NCI-H82 (cell line): ENCODE data around the gene HACD2.

Experiments
- DNase-seq: peaks from one replicate; lab custom pipeline; 2025; lab: John Stamatoyannopoulos, UW

Gene HACD2

GRCh38 chr3:123481722-123482457 lies 103.0 kb downstream of the HACD2 start:
- DNase-seq: no peak

DNA sequence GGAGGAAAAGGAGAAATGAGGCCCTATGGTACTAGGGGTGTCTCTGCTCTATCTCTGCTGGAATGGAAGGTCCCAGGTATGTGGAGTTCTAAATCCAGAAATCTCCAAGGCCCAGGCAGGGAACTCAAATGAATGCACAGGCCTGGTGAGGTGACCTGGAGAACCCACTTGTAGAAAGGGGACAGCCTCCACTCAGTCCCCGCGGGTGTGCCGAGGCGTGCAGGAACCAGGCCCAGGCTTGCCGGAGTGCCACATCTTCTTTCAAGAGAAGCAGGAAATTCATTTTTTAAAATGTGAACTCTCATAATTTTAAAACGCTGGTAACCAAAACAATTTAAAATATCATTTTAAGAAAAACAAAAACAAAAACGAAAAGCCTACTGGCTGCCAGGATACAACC lies 103.8 kb downstream of the HACD2 start:
- no peak for DNase-seq

DNA sequence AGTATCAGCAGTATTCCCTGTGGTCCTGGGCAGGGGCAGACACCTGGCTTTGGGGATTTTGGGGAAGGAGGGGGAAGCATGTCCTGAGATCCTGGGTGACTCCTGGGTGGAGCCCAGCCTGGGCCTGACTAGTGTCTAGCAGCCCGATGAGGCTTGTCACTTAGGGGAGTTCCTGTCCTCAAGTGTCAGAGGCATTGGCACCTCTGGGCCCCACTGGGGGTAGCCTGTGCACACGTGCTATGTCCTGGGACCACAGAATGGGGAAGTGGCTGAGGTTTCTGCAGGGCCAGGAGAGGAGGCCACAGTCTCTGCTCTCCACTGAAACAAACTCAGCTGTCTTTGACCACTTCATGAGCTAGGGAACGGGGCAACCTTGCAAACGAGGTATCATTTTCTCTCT lies 104.4 kb downstream of the HACD2 start:
- no peak for DNase-seq

- no peak for DNase-seq
Observed at GRCh38 chr3:123479891-123480290, 105.0 kb downstream of the HACD2 start.

DNA sequence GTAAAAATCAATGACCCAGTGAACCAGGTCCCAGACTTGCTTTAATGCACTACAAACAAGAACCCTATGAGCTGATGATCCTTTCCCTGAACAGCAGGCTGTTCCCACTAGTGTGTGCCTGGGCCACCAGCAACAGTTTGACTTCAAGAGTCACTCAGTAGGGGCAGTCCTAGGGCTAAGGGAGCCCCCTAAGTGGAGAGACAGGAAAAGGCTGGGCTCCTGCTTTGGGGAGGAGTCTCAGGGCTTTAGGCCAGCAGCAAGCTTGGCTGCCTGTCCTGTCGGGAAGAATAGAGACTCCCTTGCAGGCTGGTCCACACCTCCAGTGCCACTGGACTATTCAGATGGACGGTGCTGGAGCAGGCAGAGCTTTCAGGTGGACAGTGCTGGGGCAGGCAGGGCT lies 106.5 kb downstream of the HACD2 start:
- no peak for DNase-seq

GRCh38 chr3:123476967-123477750 lies 107.7 kb downstream of the HACD2 start:
- no peak for DNase-seq

DNA sequence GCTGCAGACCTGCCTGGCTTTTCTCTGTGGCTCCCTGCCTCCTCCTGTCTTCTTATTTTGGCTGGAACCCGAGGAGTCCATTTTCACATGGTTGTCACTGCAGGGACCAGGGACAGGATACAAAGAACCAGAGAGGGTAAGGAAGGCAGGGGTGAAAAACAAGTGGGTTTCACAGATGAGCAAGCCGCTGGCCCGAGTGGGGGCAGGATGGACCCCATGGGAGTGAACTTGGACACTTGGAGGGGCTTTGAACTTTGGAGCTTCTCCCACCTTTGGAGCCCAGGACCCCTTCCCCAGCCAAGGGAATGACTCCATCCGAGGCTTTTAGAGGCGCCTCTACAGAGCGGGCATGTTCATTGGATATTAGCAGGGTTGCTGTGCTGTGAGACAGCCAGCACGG lies 109.1 kb downstream of the HACD2 start:
- DNase-seq: no peak

- no peak for DNase-seq
Observed at GRCh38 chr3:123471106-123471505, 113.7 kb downstream of the HACD2 start.

DNA sequence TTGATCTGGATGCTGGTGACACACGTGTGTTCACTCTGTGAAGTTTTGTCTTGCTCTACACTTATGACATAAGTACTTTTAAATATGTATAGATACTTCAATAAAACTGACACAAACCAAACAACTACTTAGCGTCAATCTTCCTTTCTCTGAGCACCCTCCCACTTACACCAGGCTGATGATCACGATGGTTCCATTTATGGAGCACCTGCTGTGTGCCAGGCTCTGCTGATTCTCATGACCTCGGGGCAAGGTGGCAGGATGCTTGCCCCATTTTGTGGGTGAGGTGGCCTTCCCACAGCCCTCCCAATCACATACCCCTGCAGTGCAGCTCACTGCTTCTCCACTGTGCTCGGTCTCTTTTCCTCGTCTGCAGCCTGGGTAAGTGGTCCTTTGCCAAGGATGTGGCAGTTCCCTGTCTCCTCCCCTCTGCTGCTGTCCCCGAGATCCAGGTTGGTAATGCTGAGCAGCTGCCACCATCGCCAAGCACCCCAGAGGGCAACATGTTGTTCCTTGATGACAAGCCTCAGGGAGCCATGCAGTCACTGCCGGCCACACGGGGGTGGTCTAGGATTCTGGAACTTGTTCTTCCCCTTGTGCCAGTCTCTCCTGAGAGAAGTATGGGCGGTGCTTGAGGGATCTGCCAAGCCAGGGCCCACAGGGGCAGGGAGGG lies 115.4 kb downstream of the HACD2 start:
- no peak for DNase-seq

GRCh38 chr3:123467046-123467445 lies 117.8 kb downstream of the HACD2 start:
- DNase-seq: no peak

GRCh38 chr3:123464211-123464610 lies 120.6 kb downstream of the HACD2 start:
- no peak for DNase-seq

DNA sequence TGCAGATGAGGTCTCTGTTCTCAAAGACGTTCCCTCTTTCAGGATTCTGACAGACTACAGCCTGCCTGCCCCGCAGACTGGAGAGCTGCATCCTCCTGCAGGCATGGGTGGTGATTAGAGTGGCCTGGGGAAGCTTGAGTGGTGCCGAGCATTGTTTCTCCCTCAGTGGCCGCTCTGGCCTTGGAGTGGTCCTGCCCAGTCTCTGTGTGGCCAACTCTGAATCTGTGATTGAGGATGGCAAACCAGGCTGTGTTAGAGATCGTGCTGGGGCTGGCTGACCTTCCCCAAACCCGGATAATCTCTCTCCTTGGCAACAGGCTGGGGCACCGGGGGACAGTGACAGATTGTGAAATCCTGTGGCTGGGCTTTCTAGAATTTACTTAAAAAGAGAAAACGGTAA lies 125.0 kb downstream of the HACD2 start:
- DNase-seq: peak; percentile 65

GRCh38 chr3:123458255-123458654 lies 126.6 kb downstream of the HACD2 start:
- DNase-seq: no peak

DNA sequence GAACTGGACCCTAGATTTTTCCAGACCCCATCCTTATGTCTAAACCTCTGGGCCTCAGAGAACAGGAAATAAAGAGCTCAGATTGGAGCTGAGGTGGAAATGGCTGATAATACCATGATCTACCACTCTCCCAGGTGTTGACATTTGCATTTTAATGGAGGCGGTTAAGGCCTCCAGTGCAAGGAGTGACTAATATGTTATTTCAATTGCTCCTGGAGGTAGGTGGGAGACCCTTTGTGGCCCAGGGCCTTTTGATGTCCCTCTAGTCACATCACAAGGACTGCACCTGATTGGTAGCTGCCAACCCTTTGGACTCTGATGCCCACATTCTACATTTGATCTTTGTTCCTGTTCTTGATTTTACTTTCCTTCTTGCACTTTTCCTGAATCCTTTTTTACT lies 127.0 kb downstream of the HACD2 start:
- DNase-seq: no peak

DNA sequence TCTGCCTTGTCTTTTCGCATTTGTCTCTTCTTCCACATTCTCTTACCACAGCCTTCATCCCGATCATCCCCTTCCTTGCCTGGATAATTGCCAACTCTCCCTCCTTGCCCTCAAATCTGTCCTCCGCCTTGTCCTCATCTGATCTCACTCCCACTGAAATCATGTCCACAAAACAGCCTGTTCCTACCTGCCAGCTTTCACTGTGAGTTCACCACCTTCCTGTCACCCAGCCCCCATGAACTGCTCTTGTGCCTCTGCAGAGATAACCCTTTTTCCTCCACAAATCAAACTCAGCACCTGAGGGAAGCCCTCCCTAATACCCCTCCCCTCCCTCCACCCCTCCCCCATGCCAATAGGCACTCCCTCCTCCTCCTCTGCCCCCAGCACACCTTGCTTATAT lies 131.2 kb downstream of the HACD2 start:
- peak; percentile 40 for DNase-seq

DNA sequence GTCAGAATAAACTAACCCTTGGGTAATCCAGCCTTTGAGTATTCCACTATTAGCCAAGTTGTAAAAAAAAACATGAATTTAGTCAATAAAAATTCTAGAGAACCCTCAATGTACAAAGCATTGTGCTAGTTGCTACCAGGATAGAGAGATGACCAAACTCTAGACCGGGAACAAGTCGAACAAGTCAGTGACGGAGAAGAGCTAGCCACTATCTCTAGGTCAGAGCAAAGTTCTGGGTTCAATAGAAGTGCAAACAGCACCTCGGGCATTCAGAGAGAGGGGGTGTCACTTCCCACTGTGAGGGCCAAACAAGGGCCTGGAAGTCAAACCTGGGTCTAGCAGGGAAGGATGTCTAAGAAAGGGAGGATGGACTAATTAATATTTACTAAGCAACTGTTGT lies 133.7 kb downstream of the HACD2 start:
- DNase-seq: no peak

DNA sequence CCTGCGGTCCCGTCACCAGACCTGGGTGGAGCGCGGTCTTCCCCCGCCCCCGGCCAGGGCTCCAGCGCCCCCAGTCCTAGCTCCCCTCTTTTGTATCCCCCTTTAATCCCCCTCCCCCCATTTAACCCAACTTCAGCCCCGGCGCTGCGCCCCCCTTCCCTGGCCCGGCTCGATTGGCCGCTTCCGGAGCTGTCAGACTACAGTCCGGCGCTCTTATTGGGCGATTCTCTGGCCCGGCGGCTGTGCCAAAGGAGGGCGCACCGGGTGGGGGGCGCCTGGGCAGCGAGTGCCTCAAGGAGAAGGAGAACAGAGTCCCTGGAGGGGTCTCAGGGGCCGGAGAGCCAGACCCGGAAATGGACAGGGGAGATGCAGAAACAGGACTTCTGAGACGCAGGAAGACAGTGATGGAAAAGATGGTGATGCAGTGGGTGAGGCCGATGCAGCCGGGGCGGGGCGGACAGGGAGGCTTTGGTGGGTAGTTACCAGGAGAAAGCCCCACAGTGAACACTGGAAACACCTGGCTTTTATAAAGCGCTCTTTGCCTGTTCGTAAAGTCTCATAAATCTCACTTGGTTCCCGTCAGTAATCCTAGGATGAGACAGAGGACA lies 134.8 kb downstream of the HACD2 start:
- DNase-seq: peak; percentile 63

DNA sequence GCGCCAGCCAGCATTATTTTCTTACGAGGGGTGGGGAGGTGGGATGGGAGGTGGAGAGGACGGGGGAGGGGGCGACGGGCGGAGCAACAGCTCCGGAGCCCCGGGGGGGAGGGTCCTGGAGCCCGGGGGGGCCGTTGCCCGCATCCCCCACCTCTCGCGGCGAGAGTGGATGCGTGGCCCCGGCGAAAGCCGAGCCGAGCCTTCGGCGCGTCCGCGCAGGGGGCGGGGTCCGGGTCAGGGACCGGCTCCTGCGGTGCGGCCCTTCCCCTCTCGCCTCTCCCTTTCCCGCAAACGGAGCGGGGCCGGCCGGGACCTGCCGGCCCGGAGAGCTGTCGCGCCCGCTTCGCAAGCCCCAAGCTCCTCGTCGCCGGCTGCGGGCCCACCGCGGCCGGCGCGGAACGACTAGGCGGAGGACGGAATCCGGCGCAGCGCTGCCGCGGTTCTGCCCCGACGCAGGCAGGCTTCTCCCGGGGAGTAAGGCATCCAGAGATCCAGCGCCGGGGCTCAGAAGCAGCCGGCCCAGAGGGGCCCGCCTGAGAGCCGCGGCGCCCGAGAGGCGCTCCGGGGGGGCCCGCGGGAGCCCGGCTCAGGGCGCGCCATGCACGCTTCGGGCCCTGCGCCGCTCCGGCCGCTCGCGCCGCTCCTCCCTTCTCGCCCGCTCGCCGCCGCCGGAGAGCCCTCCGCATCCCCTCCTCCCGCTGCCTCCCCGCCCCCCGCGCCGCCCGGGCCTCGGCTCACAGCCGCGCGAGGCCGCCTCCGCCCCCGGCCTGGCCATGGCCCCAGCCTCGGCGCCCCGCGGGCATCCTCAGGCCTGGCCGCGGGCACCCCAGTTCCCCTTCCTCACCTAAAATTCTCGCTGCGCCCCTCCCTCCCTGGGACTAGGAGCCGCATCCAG lies 135.5 kb downstream of the HACD2 start:
- DNase-seq: peak; percentile 65

DNA sequence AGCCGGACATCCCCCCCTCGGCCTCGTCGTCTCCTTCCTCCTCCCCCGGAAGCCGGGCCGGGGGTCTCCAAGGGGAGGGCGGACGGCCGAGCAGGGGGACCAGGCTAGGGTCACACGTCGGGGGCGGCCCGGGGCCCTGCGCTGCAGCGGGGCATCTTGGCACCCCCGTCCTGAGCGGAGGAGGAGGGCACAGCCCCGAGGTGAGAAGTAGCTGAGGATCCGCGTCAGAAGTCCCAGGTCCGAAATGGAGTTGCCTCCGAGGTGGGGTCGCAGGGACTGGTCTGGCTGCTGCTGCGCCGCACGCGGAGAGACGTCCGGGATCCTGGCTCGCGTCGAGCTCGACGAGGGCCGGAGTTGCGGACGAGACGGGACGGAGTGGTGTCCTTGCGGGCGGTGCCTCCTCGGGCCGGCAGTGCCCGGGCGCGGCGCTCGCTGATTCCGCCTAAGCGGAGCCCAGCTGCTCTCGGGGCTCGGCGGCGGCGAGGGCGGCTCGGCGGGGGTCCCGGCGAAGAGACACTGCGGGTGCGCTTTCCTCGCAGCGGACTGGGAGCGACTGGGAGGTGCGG lies 136.2 kb downstream of the HACD2 start, which contains the start of gene ADCY5:
ADCY5 (minus strand) TSS at position 555 of the 566 bp plus-strand sequence; CDS start at position 10, 545 bp downstream.
- peak; percentile 62 for DNase-seq

DNA sequence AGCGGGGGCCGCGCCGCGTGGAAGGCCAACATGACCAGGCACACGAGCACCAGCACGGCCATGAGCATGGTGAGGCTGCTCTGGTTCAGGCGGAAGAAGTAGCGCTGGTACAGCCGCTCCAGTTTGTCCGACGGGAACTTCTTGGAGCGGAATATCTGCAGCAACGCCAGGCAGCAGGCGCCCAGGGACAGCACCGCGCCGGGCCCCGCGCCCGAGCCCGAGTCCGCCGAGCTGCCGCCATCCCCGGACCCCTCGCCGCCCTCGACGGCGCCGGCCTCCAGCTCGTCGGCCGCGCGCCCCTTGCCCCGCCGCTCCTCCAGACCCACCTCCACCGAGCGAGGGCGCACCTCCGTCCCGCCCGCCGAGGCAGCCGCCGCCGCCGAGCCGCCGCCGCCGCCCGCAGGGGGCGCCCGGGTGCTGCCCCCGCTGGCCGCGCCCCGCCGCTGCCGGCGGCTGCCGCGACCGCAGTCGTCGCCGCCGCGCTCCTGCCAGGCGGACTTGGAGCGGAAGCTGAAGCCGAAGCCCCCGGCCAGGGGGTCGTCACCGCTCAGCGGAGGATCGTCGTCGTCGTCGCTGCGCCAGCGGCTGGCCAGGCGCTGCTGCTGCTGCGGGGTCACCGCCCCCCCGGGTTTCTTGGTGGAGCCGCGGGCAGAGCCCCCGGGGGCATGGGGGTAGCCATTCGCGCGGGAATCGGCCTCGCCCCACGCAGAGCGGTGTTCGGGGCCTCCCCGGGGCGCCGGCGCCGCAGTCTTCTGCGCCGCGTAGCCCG lies 136.9 kb downstream of the HACD2 start:
- peak; percentile 75 for DNase-seq
